HG03039 (cell line): ENCODE measurements around the gene RHOH.
"Not testable (repeated sequence)": the region's sequence is repeated elsewhere in the genome, so short reads cannot be mapped to it uniquely, and the experiment has no call there.

ENCODE experiments used
- ATAC-seq: cut with Tn5 transposase; IDR thresholded peaks from one replicate; pipeline ENCODE4 v1.9.1; 2021; ENCODE audit warnings: mild to moderate bottlenecking, moderate library complexity; ENCODE audit not compliant: unreplicated experiment

Gene RHOH

DNA sequence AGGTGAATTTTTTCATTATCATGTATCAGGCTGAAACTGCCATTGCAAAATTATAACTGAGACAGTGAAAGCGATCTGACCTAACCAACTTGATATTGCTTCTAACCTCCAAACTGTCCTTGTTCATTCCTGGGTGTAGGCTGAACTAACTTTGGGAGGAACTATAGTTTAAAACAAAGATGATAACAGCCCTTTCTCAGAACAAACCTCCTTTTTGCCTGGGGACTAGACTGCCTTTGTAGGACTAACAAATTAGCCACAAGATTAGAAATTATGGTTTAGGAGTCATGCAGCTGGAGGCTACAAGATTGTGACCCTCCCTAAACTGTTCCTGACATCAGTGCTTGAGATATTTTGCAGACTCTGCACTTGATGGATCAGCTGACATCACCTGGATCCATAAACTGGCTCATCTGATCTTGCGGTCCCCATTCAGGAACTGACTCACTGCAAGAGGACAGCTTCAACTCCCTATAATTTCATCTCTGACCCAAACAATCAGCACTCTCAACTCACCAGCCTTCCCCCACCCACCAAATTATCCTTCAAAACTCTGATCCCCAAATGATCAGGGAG lies 93.9 kb downstream of the RHOH start:
- ATAC-seq = not testable (repeated sequence)

DNA sequence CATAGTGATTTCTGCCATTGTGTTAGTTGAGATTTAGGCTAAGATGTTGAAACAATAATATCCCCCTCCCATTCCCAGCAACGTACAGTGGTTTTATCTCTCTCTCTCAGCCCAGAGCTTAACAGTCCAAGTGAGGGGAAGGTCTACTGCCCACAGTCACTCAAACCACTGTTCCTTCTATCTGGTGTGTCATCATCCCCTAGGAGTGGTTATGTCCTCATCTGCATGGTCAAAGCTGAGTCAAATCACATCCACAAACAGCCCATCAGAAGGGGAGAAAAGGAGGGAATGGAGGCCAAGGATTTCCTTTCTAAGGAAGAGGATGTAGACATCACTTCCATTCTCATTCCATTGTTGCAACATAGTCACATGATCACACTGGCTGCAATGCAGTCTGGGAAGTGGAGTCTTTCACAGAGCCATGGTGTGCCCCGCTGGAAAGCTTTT lies 95.5 kb downstream of the RHOH start:
- ATAC-seq = no peak

DNA sequence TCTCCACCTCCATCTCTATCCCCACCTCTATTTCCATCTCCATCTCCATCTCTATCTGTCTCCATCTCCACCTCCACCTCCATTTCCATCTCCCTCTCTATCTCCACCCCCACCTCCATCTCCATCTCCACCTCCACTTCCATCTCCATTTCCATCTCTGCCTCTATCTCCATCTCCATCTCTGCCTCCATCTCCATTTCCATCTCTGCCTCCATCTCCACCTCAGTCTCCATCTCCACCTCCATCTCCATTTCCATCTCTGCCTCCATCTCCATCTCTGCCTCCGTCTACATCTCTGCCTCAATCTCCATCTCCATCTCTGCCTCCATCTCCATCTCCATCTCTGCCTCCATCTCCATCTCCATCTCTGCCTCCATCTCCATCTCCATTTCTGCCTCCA lies 97.5 kb downstream of the RHOH start:
- no peak for ATAC-seq

DNA sequence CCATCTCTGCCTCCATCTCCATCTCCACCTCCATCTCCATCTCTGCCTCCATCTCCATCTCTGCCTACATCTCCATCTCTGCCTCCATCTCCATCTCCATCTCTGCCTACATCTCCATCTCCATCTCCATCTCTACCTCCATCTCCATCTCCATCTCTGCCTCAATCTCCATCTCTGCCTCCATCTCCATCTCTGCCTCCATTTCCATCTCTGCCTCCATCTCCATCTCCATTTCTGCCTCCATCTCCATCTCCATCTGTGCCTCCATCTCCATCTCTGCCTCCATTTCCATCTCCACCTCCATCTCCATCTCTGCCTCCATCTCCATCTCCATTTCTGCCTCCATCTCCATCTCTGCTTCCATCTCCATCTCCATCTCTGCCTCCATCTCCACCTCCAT lies 98.2 kb downstream of the RHOH start:
- not testable (repeated sequence) for ATAC-seq

DNA sequence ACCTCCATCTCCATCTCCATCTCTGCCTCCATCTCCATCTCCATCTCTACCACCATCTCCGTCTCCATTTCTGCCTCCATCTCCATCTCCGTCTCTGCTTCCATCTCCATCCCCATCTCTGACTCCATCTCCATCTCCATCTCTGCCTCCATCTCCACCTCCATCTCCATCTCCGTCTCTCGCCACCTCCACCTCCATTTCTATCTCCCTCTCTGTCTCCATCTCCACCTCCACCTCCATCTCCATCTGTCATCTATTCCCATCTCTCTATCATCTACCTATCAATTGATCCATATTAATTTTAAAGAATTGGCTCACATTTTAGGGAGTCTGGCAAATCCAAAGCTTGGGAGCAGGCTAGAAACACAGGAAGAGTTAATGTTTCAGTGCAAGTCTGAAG lies 98.7 kb downstream of the RHOH start:
- ATAC-seq = no peak
